A172 (cell line): Measurements from ENCODE around the gene S100A9. TPM values are rescaled to one million over a fixed set of nuclear protein-coding genes. Genes with fewer than 3 reads are reported as not detected.
"Not testable (repeated sequence)": the region's sequence is repeated elsewhere in the genome, so short reads cannot be mapped to it uniquely, and the experiment has no call there.

Source experiments
- DNase-seq: peaks from one replicate; pipeline ENCODE4 v3.0.0-alpha.2; 2015; ENCODE audit warnings: low spot score
- total RNA-seq: library from RNA; depleted of rRNA; stranded (reverse); fragments of >200 nt; shearing (Covaris generic); gene quantifications from 2 replicates; pipeline ENCODE4 v1.2.3, GENCODE V29; 2014

The S100A9 gene
- total RNA-seq, 1 experiment from 2014 or later: not detected

DNA sequence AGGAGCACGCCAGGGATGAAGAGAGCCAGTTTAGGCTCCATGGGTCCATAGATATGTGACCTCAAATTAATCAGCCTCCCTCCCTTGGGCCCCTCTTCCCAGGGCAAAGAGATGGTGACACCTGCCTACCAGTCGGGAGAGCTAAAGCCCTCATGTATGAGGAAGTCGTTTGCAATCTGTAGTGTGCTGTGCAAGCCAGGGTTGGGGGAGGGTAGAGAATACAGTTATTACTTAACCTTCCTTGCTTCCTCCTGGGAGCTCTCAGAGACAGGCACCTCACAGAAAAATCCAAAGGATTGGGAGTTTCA lies 13.0 kb upstream of the S100A9 start:
- no peak for DNase-seq

DNA sequence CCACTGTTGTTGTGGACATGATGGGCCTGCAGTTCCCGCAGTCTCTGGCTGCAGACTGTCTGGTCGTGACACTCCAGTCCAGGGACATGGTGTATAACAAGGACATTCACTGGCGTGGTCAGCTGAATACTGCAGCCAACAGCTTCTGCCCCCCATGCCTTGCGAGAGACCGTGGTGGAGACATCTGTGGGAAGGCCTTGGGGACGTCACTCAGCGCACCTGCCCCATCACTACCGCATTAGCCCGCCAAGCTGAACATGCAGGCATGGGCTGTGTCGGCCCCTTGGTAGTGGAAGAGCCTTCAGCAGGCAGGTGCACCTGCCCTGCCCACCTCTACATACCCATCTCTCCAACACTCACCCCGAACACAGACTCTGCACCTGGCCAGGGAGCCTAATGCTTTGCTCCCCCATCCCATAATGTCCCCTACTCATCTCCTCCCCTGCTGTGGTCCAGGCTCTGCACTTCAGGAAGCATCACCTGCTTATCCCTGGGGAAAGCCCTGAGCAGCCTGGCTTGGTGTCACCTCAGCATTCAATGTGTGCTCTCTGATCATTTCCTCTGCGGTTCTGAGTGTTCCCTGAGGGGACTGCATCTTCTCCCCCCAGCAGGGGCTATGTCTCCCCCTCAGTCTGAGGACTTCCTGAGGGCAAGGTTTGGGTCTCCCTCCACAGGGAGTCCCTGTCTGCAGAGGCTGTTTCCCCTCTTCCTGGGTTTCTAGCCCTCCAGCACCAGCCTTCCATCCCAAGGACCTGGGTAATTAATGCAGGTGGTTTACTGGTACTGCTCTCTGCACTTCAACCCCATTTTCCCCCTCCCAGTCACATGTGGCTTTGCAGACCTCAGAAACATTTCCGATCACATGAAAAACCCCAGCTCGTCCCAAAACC lies 12.2 kb upstream of the S100A9 start:
- DNase-seq: no peak

DNA sequence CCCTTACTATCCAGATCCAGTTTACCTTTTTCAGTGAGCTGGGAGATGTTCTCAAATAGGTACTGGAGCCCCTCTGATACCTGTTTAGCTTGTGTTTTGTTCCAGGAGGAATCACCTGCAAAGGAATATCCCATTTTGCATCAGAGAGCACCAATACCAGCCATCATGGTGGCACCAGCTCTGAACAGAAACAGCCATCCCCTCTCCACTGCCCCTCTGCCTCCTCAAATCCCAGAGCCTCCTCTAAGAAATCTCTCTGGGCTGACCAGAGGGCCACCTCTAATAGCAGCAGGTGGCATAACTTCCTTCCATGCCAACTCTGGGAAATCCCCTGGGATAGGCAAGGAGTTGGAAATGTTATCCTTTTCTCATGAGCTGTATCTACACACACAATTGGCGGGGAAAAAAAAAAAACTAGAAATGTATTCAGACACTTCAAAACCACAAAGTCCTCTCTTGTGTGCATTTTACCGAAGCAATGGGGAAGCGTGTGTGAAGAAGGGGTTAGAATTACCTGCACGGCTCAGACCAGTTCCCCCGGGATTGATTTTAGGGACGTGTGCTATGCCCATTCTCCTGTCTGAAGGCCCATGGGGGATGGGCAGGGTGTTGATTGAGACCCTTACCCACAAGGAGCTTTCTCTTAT lies 11.5 kb upstream of the S100A9 start:
- DNase-seq: no peak

DNA sequence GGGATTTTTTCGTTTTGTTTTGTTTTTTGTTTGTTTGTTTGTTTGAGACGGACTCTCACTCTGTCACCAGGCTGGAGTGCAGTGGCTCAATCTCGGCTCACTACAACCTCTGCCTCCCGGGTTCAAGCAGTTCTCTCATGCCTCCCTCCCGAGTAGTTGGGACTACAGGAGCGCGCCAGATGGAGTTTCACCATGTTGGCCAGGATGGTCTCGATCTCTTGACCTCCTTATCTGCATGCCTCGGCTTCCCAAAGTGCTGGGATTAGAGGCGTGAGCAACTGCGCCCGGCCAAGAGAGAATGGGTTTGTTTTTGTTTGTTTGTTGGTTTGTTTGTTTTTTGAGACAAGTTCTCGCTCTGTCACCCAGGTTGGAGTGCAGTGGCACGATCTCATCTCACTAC lies 10.6 kb upstream of the S100A9 start:
- DNase-seq: not testable (repeated sequence)

DNA sequence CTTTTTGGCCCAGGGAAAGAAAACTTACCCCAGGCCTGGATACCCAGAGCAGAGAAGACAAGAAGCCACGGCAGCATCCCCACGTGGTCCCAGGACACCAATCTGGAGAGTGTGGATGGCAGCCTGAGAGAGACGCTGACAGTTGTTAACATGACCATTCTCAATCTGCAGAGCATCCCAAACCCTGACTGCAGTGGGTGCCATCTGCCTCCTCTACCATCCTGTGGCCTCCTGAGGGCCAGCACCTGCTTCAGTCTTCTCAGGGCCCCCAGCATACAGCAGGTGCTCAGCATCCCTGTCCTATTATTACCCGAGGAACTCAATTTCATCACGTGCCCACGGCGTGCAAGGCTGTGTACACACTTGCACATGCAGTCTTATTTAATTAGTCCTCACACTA lies 9.8 kb upstream of the S100A9 start:
- DNase-seq: no peak

DNA sequence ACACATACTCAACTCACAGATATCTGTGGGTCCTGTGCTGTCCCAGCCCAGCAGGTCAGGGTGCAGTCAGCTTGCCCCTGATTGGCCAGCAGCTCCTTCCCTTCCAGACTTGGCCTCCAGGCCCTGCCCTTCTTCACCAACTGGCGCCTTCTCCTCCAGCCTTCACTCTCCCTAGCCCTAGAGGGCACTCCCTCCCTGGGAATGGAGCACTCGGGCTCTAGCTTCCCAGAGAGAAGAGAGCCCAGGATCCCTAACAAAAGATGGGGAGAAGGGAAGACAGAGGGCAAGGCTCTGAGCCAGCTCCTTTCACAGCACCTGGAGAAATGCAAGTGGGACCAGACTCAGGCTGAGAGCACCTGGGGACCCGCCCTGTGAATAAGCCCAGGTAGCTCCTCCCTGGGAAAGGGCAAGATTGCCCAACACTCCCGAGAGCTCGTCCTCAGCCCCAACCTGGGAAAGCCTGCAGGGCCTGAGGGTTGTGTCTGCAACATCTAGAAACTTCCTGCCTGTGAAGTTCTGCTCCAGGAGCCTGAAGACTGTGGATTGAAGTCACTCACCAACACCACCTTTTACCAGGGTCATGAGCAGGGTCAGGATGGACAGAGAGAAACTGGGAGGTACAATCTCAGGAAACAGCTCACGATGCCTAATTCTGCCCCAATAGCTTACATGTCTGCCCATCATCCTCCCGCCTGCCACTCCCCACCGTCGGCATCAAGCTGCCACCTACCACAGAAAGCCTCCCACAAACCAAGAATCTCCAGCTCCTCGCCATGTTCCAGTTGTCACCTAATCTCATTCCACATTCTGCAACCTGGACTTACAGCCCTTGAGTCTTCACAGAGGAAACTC lies 8.9 kb upstream of the S100A9 start, which contains the start of gene PGLYRP4:
TSS of gene PGLYRP4 (minus strand) at position 331 of the 852 bp plus-strand sequence. CDS start 909 bp downstream, outside the sequence.
- no peak for DNase-seq

DNA sequence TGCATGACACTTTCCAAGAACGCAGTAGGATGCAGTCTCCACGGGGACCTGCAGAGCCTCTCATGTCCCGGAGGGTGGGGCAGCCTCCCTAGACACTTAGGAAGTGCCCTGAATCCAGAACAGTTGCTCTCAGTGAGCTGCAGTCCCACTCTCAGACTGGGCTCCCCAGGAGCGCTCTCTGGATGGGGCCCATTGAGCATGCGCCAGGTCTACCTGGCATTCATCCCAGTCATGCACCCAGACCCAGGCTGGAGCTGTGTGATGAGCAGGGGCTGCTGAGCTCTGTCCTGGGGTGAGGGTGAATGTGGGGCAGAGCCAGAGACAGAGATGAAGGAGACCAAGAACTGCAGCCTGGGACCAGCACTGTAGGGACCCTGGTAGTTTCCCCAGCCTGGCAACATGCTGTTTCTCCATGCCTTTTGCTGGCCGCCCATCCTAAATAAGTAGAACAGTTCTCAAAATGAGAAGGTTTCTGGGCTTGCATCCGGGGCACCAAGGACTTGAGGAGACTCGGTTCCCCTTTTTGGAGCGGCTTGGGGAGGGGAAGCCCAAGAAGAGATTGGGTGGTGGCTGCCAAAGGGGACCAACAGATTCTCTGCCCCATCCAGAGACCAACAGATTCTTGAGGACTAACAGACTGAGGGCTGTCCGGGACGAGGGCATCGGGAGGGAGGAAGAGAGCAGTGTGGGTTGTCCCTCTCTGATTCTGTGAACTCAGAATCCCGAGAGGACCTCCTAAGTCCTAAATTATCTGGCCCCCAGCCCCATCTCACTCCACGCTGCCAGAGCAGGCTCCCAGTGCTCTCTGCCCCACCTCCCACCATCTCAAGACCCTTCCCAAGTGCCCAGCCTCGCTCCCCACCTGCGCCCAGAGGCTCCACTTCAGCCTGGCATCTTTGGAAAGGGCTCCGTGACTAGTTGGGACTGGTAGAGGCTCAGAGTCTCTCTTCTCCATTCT lies 8.0 kb upstream of the S100A9 start:
- DNase-seq: no peak

DNA sequence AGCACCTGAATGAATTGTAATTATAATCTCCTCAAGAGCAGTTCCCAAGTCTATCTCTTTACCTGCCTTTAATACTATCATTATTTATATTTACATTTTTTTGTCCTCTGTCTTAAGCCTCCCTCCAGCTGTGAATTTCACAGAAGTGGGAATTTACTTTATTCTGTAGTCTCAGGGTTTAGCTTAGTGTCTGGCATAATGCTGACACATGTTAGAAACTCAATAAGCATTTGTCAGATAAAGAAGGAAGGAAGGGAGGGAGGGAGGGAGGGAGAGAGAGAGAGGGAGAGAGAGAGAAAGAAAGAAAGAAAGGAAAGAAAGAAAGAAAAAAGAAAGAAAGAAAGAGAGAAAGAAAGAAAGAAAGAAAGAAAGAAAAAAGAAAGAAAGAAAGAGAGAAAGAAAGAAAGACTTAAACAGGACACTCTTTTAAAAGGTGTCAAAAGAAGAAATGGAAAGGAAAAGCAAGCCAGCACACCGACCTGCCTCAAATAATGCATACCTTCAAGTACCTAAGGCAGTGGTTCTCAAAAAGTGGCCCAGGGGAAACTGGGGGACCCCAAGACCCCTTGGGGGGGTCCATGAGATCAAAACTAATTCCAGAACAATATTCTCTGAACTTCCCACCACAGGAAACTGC lies 7.2 kb upstream of the S100A9 start:
- no peak for DNase-seq

DNA sequence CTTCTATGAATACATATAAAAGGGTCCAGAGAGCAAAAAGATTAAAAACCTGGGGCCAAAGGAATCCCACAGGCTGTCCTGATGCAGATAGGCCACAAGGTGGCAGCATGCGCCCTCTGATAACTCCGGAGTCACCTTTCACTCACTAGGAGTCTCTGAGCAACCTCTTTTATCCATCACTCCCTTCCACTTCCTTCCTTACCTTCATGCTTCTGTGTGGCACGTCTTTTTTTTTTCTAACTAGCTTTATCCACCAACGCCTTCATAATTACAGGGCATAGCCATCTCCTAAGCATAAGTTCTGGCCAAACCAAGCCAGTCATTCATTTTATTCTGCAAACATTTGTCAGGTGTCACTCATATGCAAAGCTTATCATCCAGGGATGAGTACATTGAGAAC lies 5.1 kb upstream of the S100A9 start:
- peak; percentile 88 for DNase-seq

DNA sequence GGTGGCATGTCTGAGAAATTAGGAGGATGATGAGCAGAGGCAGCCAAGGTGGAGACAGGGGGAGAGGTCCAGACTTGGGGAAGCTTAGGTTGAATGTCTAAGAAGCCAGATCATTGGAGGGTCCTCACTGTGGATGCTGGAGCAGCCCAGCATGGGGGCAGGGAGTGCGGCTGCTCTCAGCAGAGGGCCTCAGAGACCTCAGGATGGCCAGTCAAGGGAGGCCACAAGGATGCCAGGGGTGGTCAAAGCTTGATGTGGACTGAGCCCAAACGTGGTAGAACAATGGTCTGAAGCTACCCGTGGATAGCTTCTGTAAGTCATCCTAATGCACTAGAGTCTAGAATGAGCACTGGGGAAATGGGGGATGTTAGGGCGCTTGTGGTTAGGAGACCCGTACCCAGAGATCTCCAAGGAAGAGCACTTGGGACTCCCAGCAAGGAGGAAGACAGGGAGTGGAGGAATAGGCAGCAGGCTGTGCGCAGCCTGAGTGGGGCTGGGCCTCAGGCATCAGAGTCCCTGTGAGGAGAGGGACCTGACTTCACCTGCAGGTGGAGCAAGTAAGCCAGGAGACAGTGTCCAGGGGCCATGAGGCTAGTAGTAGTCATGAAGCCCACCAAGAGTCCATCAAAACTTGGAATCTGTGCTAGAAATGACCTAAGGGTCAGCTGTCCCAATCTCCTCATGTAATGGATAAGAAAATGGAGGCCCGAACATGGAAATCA lies 4.3 kb upstream of the S100A9 start:
- DNase-seq: peak; percentile 36

DNA sequence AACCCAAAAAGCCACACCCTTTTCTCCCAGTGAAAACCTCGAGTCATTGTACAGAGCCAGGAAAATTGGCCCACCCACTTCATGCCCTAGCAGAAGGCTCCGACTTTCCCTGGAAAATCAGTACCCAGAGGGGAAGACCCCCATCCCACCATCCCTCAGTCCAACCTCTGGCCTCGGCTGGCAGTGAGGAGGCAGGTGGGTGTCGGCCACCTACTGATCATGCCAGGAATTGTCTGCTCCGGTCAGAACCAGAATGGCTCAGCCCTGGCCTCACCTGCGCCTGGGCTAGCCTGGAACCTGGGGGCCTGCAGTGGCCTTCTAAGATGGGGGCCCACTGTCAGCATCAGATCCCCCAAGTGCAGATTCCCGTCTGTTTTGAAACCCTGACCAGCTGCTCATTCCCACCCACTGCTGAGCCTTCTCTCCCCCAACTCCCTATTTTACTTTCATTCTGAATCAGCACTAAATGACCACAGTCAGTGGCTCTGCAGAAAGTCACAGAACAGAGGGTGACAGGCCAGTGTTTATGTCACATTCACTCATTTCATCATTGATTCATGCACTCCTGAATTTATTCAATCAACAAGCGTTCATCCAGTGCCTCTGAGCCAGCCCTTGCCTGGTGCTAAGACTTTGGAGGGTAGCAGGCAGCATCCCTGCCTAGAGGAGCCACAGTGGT lies 3.0 kb upstream of the S100A9 start:
- no peak for DNase-seq

DNA sequence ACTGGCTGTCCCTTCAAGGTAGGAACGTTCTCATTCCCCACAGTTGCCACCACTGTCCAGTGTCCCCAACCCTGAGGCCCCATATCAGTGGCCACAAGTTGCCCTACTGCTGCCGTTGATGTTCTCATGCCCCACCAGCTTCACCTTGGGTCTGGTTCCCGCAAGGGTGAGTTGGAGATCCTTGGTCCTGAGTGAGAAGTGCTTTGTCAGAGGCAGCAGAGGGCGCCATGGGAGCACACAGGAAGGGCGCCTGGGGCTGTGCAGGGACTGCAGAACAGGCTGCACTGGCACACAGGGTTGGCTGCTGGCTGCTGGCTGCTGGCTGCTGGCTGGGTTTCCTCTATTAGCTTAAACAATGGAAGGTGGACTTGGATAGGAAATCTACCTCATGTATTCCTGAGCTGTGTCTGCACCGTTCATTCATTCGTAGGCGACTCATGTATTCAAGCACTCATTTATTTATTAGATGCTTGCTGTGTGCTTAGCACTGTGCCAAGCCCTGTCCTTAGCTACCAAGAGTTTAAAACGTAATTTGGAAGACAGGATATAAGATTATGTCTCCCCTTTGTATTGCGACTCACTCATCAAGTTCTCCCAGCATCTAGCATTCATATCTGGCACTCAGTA lies 2.1 kb upstream of the S100A9 start:
- peak; percentile 66 for DNase-seq

DNA sequence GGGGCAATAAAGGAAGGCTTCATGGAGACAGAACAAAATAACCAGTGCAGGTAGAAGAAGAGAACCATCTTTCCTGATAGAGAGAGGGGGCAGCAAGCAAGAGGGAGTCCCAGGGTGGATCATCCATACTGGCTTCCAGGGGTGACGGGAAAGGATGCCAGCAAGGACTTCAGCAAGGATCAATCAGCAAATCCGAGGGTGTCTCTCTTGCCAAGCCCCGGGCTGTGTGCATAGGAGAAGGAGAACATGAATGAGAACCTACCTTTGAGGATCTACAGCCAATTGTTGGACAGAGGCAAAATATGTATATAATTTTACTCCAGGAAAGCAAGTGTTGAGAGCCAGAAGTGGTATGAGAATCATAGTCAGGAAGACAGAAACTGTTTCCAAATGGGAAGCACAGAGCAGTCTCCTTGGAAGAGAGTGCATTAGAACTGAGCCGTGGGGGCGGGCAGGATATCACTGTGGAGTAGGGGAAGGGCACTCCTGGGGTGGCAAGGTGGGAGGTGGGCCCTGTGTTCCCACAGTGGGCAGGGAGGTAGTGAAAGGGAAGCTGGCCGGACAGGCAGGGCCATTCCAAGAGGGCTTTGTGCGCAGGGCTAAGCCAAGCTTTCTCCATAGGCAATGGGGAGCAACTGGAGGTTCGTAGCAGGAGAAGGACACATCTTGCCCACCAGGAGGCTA lies 1.1 kb upstream of the S100A9 start:
- DNase-seq: no peak

DNA sequence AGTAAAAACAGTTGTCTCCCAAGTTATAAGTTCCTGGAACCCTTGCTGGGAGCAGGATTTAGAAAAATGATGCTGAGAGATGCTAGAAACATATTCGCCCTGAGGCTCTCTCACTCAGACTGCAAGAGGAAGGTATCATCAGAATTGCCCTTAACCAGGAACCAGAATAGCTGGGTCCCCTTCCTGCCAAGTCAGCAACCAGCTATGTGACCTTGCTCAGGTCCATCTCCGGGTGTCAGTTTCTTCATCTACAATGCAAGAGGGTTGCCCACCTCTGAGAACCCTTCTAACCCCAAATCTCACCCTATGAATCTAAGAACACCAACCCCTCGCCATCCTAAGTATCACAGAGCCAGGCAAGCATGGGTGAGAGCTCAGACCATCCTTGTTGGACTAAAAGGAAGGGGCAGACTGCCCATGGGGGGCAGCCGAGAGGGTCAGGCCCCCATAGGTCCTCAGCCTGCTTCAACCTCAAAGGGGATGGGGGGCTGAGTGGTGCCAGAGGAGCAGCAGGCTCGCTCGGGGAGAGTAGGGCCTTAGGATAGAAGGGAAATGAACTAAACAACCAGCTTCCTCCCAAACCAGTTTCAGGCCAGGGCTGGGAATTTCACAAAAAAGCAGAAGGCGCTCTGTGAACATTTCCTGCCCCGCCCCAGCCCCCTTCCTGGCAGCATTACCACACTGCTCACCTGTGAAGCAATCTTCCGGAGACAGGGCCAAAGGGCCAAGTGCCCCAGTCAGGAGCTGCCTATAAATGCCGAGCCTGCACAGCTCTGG lies 390 bp upstream of the S100A9 start:
- DNase-seq: no peak

DNA sequence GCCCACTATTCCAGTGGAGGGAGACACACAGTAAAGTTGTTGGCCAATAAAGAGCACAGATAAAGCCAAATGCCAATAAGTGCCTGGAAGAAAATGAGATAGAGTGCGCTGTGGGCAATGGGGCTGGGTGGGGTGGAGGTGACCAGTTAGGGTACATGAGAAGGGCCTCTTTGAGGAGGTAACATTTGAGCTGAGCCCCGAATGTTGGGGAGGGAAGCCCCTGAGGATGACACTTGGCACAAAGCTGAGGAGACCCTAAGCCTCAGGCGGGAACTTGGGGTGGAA lies 979 bp downstream of the S100A9 start:
- DNase-seq: no peak

DNA sequence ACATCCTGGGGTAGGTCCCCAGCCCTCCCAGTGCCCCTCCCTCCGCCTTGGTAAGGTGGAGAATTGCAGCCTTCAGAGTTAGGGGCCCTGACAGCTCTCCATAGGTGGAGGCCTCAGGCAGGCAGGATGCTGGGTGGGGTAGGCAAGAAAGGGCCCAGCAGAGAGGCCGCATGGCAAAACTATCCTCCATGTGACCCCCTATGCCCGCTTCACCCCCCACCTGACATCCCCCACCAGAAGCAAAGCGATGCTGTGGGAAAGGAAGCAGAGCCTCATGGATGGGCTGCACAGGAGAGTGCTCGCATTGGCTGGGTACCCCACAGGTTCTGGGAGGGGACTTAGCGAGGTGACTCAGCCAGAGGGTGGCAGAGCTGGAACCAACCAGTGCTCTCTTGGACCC lies 1.6 kb downstream of the S100A9 start:
- DNase-seq: no peak

DNA sequence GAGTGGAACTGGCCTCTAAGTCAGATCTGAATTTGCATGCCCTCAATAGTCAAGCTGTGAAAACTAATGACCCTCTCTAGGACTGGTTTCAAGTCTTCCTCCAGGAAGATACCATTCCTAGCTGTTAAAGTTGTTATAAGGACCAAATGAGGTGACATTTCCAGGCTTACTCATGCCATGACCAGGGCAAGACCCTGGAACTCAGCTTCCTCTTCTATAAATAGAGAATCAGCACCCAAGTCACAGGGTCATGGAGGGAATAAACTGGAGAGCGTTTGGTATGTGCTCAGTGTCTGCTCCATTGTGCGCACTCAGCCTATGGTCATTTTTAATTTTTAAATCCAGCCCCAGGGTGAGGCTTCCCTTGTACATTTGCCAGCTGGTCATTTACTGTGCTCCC lies 2.5 kb downstream of the S100A9 start:
- DNase-seq: no peak
